ENCODE data around the gene EXOC7.

DNA sequence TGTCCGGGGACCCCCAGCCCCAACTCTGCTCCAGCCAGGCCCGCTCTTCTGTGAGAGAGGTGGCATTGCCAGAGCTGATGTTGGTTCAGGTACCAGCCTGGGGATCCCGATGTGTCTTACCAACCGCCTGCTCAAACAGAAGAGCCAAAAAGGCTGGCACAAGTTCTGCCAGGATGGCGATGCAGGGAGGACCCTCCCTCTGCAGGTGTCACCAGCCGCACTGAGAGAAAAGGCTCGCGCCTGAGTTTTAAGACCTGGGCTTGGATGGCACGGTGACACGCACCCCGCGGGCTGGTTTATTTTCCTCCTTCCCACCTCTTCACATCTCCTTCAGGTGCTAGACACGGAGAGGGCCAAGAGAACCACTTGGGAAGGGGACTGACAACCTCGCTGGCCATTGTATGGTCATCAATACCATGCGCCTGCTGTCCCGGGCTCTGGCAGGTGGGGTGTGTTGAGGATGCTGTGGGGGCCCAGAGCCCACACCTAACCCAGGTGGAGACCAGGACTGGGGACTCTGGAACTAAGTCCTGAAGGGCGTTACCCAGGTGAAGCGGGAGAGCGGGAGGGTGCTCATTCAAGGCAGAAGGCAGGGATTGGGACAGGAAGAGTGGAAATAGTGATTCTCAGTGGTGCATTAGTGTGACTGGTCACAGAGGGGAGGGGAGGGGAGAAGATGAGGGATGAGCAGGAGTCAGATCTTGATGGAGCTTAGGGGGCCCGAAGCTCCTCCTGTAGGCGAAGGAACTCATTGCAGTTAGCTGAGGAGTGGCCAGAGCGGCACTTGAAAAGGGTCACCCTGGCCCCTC, 21.2 kb upstream of the EXOC7 start:
- TF ChIP-seq, protein P1, sequence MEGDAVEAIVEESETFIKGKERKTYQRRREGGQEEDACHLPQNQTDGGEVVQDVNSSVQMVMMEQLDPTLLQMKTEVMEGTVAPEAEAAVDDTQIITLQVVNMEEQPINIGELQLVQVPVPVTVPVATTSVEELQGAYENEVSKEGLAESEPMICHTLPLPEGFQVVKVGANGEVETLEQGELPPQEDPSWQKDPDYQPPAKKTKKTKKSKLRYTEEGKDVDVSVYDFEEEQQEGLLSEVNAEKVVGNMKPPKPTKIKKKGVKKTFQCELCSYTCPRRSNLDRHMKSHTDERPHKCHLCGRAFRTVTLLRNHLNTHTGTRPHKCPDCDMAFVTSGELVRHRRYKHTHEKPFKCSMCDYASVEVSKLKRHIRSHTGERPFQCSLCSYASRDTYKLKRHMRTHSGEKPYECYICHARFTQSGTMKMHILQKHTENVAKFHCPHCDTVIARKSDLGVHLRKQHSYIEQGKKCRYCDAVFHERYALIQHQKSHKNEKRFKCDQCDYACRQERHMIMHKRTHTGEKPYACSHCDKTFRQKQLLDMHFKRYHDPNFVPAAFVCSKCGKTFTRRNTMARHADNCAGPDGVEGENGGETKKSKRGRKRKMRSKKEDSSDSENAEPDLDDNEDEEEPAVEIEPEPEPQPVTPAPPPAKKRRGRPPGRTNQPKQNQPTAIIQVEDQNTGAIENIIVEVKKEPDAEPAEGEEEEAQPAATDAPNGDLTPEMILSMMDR (IDR thresholded peaks at IDR 0.05) = no peak
- no peak for TF ChIP-seq POLR2A (IDR thresholded peaks at IDR 0.05)
